Measurements from ENCODE around the gene PRKCSH.
"Not testable (repeated sequence)": the region's sequence is repeated elsewhere in the genome, so short reads cannot be mapped to it uniquely, and the experiment has no call there.

The PRKCSH gene

GRCh38 chr19:11420429-11421370 lies 14.7 kb upstream of the PRKCSH start:
- DNase-seq = no peak

GRCh38 chr19:11421371-11422098 lies 13.9 kb upstream of the PRKCSH start:
- DNase-seq = peak in 1 of 2 donors; percentile 29

- DNase-seq = peak; percentile 47 to 74
Measured at GRCh38 chr19:11422163-11423065, 13.0 kb upstream of the PRKCSH start.

- no peak for DNase-seq
Measured at GRCh38 chr19:11423164-11423790, 12.2 kb upstream of the PRKCSH start.

GRCh38 chr19:11423791-11424181 lies 11.6 kb upstream of the PRKCSH start:
- no peak for DNase-seq

GRCh38 chr19:11425719-11426457 lies 9.5 kb upstream of the PRKCSH start:
- no peak for DNase-seq

GRCh38 chr19:11426656-11427055 lies 8.8 kb upstream of the PRKCSH start:
- no peak for DNase-seq

- not testable (repeated sequence) for DNase-seq
Measured at GRCh38 chr19:11433526-11433925, 1.9 kb upstream of the PRKCSH start.

GRCh38 chr19:11434703-11435056 lies 755 bp upstream of the PRKCSH start:
- no peak for DNase-seq

- DNase-seq = peak in 1 of 2 donors; percentile 37
Measured at GRCh38 chr19:11435833-11436313, 438 bp downstream of the PRKCSH start.

GRCh38 chr19:11437955-11438354 lies 2.5 kb downstream of the PRKCSH start:
- no peak for DNase-seq

- DNase-seq = no peak
Measured at GRCh38 chr19:11444059-11444458, 8.6 kb downstream of the PRKCSH start.

- DNase-seq = no peak
Measured at GRCh38 chr19:11445141-11445540, 9.7 kb downstream of the PRKCSH start.

GRCh38 chr19:11446271-11446651 lies 10.8 kb downstream of the PRKCSH start:
- DNase-seq = no peak

GRCh38 chr19:11446652-11447301 lies 11.3 kb downstream of the PRKCSH start:
- peak; percentile 24 to 74 for DNase-seq

GRCh38 chr19:11447347-11448262 lies 12.2 kb downstream of the PRKCSH start:
- no peak for DNase-seq

GRCh38 chr19:11448410-11448809 lies 13.0 kb downstream of the PRKCSH start:
- DNase-seq = no peak

GRCh38 chr19:11448923-11449554 lies 13.6 kb downstream of the PRKCSH start:
- no peak for DNase-seq

GRCh38 chr19:11450570-11451326 lies 15.3 kb downstream of the PRKCSH start:
- no peak for DNase-seq
